HUES6 (cell line): ENCODE data around the gene CMIP.

Experiments used
- H3K27ac ChIP-seq: 2 replicates; pipeline ENCODE4 v1.7.0; 2013; ENCODE audit warnings: low read depth, mild to moderate bottlenecking, low read length, inconsistent platforms
- H3K27me3 ChIP-seq: 2 replicates; pipeline ENCODE4 v1.6.1; 2013; ENCODE audit warnings: low read length; ENCODE audit not compliant: control insufficient read depth, insufficient read depth
- H3K36me3 ChIP-seq: 2 replicates; pipeline ENCODE4 v1.6.1; 2013; ENCODE audit warnings: low read length; ENCODE audit not compliant: control insufficient read depth, insufficient read depth
- H3K4me1 ChIP-seq: 2 replicates; pipeline ENCODE4 v1.6.1; 2013; ENCODE audit warnings: low read length; ENCODE audit not compliant: control insufficient read depth, insufficient read depth
- H3K4me3 ChIP-seq: 2 replicates; pipeline ENCODE4 v1.5.1; 2013; ENCODE audit warnings: low read depth, low read length
- H3K9ac ChIP-seq: one replicate; pipeline ENCODE4 v1.6.1; 2013; ENCODE audit warnings: mild to moderate bottlenecking, low read length
- H3K9me3 ChIP-seq: 2 replicates; pipeline ENCODE4 v1.6.1; 2013; ENCODE audit warnings: low read depth, low read length; ENCODE audit not compliant: control insufficient read depth, insufficient read depth

CMIP gene

GRCh38 chr16:81515721-81516120 is 71.1 kb downstream of the CMIP start:
- peaks cover 14% of the 10 kb centered on the region for H3K36me3 ChIP-seq
- H3K4me3 ChIP-seq, result no peak overlapping the region
- peaks cover 15% of the 10 kb centered on the region for H3K4me1 ChIP-seq
- H3K27ac ChIP-seq, result no peak overlapping the region
- no peaks in the 10 kb centered on the region for H3K27me3 ChIP-seq
- peaks cover 10% of the 10 kb centered on the region; the same call in 1 of the 2 replicates for H3K9me3 ChIP-seq
- no peak overlapping the region for H3K9ac ChIP-seq

- peaks cover 2% of the 10 kb centered on the region; the same call in 1 of the 2 replicates for H3K9me3 ChIP-seq
- peaks cover 12% of the 10 kb centered on the region for H3K36me3 ChIP-seq
- H3K4me1 ChIP-seq, result peaks cover 15% of the 10 kb centered on the region
- H3K27ac ChIP-seq, result no peak overlapping the region
- H3K27me3 ChIP-seq, result no peaks in the 10 kb centered on the region
- H3K4me3 ChIP-seq, result no peak overlapping the region
- H3K9ac ChIP-seq, result no peak overlapping the region
Measured at GRCh38 chr16:81516478-81517149, 72.0 kb downstream of the CMIP start.

DNA sequence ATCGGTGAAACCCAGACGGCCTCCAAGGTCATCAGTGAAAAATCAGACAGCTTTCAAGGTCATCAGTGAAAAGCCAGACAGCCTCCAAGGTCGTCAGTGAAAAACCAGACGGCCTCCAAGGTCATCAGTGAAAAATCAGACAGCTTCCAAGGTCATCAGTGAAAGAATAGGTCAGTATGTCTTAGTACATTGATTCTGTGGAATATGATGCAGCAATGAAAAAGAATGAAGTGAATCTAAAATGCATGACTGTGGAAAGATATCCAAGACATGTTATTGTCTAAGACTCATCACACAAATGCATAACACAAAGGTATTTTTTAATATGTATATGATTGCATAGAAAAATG is 72.5 kb downstream of the CMIP start:
- no peaks in the 10 kb centered on the region for H3K9me3 ChIP-seq
- no peaks in the 10 kb centered on the region for H3K27me3 ChIP-seq
- H3K9ac ChIP-seq, result no peak overlapping the region
- H3K4me3 ChIP-seq, result no peak overlapping the region
- H3K36me3 ChIP-seq, result peaks cover 10% of the 10 kb centered on the region
- H3K27ac ChIP-seq, result no peak overlapping the region
- H3K4me1 ChIP-seq, result peaks cover 20% of the 10 kb centered on the region

GRCh38 chr16:81517629-81518438 is 73.2 kb downstream of the CMIP start:
- H3K4me1 ChIP-seq, result peaks cover 22% of the 10 kb centered on the region
- no peak overlapping the region for H3K9ac ChIP-seq
- no peak overlapping the region for H3K27ac ChIP-seq
- peaks cover 10% of the 10 kb centered on the region for H3K36me3 ChIP-seq
- no peak overlapping the region for H3K4me3 ChIP-seq
- no peaks in the 10 kb centered on the region for H3K9me3 ChIP-seq
- H3K27me3 ChIP-seq, result no peaks in the 10 kb centered on the region

- Histone ChIP-seq H3K4me1 (peaks cover 16% of the 10 kb centered on the region), H3K36me3 (peaks cover 13% of the 10 kb centered on the region), H3K9ac (no peak overlapping the region), H3K27me3 (no peaks in the 10 kb centered on the region), H3K27ac (no peak overlapping the region), H3K4me3 (no peak overlapping the region), H3K9me3 (no peaks in the 10 kb centered on the region)
Measured at GRCh38 chr16:81518439-81518757, 73.8 kb downstream of the CMIP start.

DNA sequence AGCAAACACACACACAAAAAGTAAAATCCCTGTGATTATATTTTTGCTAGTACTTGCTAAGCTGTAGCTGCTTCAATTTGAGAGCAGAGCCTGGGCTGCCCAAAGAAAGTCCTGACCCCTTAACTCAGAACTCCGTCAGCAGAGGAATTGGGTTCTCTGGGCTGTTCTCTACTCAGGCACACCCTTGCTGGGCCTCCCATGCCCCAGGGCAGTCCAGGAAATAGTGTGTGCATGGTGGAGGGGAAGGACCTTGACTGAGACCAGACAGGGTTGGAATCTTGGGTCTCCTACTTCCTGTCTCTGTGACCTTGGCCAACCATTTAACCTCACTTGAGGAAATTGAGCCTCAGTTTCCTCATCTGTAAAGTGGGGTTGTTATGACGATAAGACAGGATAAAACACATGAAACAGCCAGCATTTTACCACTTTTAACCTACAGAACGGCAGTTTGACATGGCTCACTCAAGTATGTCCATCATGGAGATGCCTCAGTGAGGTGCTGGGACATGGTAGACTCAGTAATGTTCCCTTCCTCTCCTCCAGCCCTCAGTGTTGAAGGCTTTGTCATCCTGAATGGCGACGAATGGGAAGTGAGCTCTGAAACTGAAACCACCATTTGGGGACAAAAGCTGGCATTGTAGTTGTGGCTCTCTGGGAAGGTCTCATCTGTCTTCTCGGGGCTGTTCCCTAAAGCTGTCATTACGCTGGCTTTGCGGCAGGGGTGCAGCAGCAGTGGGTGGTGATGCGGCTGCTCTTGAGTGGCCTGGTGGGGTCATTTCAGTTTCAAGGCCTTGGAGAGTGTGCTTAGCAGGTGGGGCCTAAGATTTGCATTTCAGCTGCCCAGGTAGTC is 74.9 kb downstream of the CMIP start:
- Histone ChIP-seq H3K9me3 (no peaks in the 10 kb centered on the region), H3K27ac (no peak overlapping the region), H3K36me3 (peaks cover 13% of the 10 kb centered on the region), H3K9ac (no peak overlapping the region), H3K27me3 (no peaks in the 10 kb centered on the region), H3K4me3 (no peak overlapping the region), H3K4me1 (peaks cover 7% of the 10 kb centered on the region; the same call in 1 of the 2 replicates)

- Histone ChIP-seq H3K27ac (no peak overlapping the region), H3K4me1 (peaks cover 7% of the 10 kb centered on the region; the same call in 1 of the 2 replicates), H3K27me3 (no peaks in the 10 kb centered on the region), H3K4me3 (no peak overlapping the region), H3K9me3 (no peaks in the 10 kb centered on the region), H3K36me3 (peaks cover 13% of the 10 kb centered on the region), H3K9ac (no peak overlapping the region)
Measured at GRCh38 chr16:81520151-81520470, 75.5 kb downstream of the CMIP start.

- peaks cover 7% of the 10 kb centered on the region; the same call in 1 of the 2 replicates for H3K4me1 ChIP-seq
- peaks cover 13% of the 10 kb centered on the region for H3K36me3 ChIP-seq
- H3K9me3 ChIP-seq, result no peaks in the 10 kb centered on the region
- H3K4me3 ChIP-seq, result no peak overlapping the region
- no peaks in the 10 kb centered on the region for H3K27me3 ChIP-seq
- no peak overlapping the region for H3K27ac ChIP-seq
- H3K9ac ChIP-seq, result no peak overlapping the region
Measured at GRCh38 chr16:81520560-81521135, 76.0 kb downstream of the CMIP start.

DNA sequence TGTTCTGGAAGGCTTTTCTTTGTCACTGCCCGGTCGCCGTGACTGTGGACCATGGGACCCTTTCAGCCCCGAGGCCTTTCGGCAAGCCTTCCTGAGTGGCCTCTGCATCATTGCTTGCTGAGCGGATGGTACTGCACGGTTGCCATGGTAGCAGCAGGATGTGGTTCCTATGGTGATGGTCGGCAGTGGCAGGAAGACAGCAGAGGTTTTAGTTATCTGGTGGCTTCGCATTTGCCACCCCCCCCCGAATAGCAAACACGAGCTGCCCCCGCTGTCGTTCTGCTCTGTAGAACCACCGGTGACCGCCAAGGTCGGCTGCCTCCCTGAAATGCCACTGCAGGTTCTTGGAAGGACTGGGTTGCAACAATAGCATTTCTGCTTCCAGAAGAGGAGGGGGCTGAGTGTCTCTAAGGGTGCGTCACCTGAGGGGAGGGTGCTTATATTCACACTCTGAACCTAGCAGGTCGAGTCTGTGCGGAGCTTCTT is 76.6 kb downstream of the CMIP start:
- Histone ChIP-seq H3K27ac (no peak overlapping the region), H3K9me3 (no peaks in the 10 kb centered on the region), H3K27me3 (no peaks in the 10 kb centered on the region), H3K9ac (no peak overlapping the region), H3K36me3 (peaks cover 13% of the 10 kb centered on the region), H3K4me3 (no peak overlapping the region), H3K4me1 (peaks cover 7% of the 10 kb centered on the region; the same call in 1 of the 2 replicates)

DNA sequence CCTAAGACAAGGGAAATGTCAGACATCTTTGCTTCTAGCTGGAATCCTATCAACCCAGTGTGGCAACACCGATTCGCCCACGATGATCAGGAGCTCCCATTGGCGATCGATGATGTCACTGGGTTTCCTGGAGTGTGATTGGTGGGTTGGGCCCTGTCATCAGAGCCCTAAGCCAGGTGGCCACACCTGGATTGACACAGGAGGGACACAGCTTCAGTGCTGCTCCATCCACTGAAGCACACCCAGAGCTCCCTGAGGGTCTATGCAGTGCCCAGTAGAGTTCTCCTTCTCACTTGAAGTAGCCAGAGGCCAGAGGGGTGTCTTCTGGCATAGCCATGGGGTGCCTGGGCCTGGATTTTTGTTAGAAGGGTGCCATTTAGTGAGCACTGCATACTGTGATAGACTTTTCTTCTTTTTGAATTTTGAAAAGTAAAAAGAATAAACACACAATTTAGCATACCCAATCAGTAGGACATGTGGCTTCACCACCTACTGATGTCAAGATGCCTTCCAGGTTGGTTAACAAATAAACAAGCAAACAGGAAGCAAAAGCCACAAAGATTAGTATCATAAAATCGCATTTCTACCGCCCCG is 77.6 kb downstream of the CMIP start:
- Histone ChIP-seq H3K4me1 (peaks cover 7% of the 10 kb centered on the region; the same call in 1 of the 2 replicates), H3K36me3 (peaks cover 4% of the 10 kb centered on the region), H3K9me3 (0 out of 2 replicates have a peak, but pooled peaks cover 3% of the 10 kb centered on the region), H3K27ac (no peak overlapping the region), H3K9ac (no peak overlapping the region), H3K27me3 (no peaks in the 10 kb centered on the region), H3K4me3 (no peak overlapping the region)
